Gastrocnemius medialis (tissue), 4 donors: ENCODE measurements around the gene EDEM3.

Experiments
- POLR2A ChIP-seq, 2 donors: fragments of 450-650 bp; IDR thresholded peaks; one replicate each; pipeline ENCODE4 v1.6.1; 2017; ENCODE audit warnings: antibody characterized with exemption in 2 of 2, mild to moderate bottlenecking in 2 of 2, moderate library complexity in 2 of 2
- TF ChIP-seq, protein P1 (sequence below), 5 experiments: fragments of 450-650 bp in 3 of 5; fragments of 200-600 bp in 2 of 5; sonication (generic) in 2 of 5; IDR thresholded peaks in 4 of 5; conservative IDR thresholded peaks in 1 of 5; 1 replicate in 4 of 5; 2 replicates in 1 of 5; pipeline ENCODE4 v1.5.1; 2016 to 2019; ENCODE audit warnings: antibody characterized with exemption in 5 of 5, mild to moderate bottlenecking in 3 of 5, moderate library complexity in 3 of 5

DNA sequence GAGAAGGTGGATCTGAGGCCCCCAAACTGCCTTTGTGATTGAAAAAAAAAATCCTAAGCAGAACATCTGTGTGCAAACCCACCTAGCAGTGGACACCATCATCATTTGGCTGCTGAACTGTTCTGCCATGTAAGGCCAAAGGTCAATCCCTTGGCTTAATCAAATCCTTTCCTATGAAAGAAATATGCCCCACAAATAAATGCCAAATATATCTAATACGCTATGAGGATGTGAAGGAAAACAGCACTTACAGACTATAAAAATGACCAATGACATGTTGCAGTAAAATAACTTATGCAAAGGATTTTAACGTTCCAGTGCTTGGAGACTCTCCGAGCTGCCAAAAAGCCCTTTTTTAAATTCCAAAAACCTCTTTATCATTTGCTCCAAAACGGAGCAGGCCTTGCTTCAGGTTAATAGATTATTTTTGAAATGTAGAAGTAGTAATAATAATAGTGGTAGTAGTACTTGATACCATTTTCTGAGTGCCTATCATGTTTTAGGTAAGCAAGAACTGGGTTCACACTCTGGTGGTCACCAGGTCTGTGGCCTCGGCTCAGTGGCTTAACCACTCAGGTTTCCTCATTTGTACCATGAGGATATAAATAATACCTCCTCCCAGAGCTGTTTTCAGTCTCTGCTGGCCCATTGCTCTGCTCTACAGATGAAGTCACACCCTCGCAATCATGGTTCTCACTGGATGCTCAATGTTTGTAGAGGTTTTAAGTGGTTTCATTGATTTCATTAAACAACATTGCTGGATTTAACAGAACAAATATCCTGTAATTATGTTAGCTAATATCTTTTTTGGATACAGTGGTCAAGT, 47.9 kb upstream of the EDEM3 start:
- TF ChIP-seq, protein P1, sequence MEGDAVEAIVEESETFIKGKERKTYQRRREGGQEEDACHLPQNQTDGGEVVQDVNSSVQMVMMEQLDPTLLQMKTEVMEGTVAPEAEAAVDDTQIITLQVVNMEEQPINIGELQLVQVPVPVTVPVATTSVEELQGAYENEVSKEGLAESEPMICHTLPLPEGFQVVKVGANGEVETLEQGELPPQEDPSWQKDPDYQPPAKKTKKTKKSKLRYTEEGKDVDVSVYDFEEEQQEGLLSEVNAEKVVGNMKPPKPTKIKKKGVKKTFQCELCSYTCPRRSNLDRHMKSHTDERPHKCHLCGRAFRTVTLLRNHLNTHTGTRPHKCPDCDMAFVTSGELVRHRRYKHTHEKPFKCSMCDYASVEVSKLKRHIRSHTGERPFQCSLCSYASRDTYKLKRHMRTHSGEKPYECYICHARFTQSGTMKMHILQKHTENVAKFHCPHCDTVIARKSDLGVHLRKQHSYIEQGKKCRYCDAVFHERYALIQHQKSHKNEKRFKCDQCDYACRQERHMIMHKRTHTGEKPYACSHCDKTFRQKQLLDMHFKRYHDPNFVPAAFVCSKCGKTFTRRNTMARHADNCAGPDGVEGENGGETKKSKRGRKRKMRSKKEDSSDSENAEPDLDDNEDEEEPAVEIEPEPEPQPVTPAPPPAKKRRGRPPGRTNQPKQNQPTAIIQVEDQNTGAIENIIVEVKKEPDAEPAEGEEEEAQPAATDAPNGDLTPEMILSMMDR (IDR thresholded peaks at IDR 0.05 in 4 of 5, conservative IDR thresholded peaks at IDR 0.05 in 1 of 5): no peak
- TF ChIP-seq POLR2A (IDR thresholded peaks at IDR 0.05): peak in 1 of 2 donors; percentile 9
